B cell (primary cell): ENCODE measurements around the gene SLC6A6. TPM values are rescaled to one million over a fixed set of nuclear protein-coding genes. Genes with fewer than 3 reads are reported as not detected.

ENCODE experiments used
- ATAC-seq: fragments of 200-7000 bp; cut with Tn5 transposase; one replicate; pipeline ENCODE4 v1.10.0; 2021; ENCODE audit warnings: low read depth, mild to moderate bottlenecking, moderate number of reproducible peaks, moderate library complexity
- CTCF ChIA-PET: fragments of 350-600 bp; sonication (Branson Sonifier 250); formaldehyde crosslinking; loops from one replicate; lab custom pipeline; 2021; ENCODE audit warnings: antibody characterized with exemption, inconsistent platforms; lab: Charles Lee
- POLR2A ChIA-PET: fragments of 350-600 bp; sonication (Branson Sonifier 250); formaldehyde crosslinking; loops from one replicate; lab custom pipeline; 2021; ENCODE audit warnings: antibody characterized with exemption; lab: Charles Lee
- DNase-seq: peaks from one replicate; pipeline ENCODE4 v3.0.0; 2013
- H2AFZ ChIP-seq: 2 replicates; pipeline ENCODE4 v1.6.1; 2012; ENCODE audit warnings: mild to moderate bottlenecking, low read depth, low read length; ENCODE audit not compliant: insufficient read depth, poor library complexity, severe bottlenecking
- H3K27ac ChIP-seq, 2 donors: 1 replicate in 1 of 2; 2 replicates in 1 of 2; pipeline ENCODE4 v1.5.1; 2012 to 2013; ENCODE audit warnings: low read length in 2 of 2, mild to moderate bottlenecking in 2 of 2, moderate library complexity in 1 of 2
- H3K27me3 ChIP-seq, 4 experiments: fragments of 200-600 bp in 1 of 4; sonication (generic) in 1 of 4; replicated peaks in 1 of 4; 1 replicate in 2 of 4; 2 replicates in 2 of 4; pipeline versions ENCODE4 v1.6.1 to v1.7.0; 2013 to 2016; ENCODE audit warnings: low read length in 3 of 4, mild to moderate bottlenecking in 2 of 4, mixed read lengths in 1 of 4, moderate library complexity in 1 of 4; ENCODE audit not compliant: insufficient read depth in 4 of 4, control insufficient read depth in 3 of 4; ENCODE audit errors: control extremely low read depth in 1 of 4
- H3K36me3 ChIP-seq, 2 experiments: replicated peaks in 1 of 2; 1 replicate in 1 of 2; 2 replicates in 1 of 2; pipeline versions ENCODE4 v1.6.1 to v1.7.1; 2013; ENCODE audit warnings: low read length in 1 of 2; ENCODE audit not compliant: insufficient read depth in 2 of 2, control insufficient read depth in 1 of 2; ENCODE audit errors: control extremely low read depth in 1 of 2, extremely low read depth in 1 of 2
- H3K4me1 ChIP-seq, 2 donors: fragments of 200-600 bp in 1 of 2; sonication (generic) in 1 of 2; 1 replicate in 1 of 2; 2 replicates in 1 of 2; pipeline versions ENCODE4 v1.5.1 to v1.6.1; 2013 to 2017; ENCODE audit warnings: low read length in 2 of 2; ENCODE audit not compliant: control insufficient read depth in 2 of 2, insufficient read depth in 2 of 2
- H3K4me2 ChIP-seq: replicated peaks from 2 replicates; pipeline ENCODE3; 2012; ENCODE audit warnings: mild to moderate bottlenecking, low read depth, low read length; ENCODE audit not compliant: poor library complexity, severe bottlenecking
- H3K4me3 ChIP-seq, 5 experiments: fragments of 200-600 bp in 1 of 5; sonication (generic) in 1 of 5; 1 replicate in 3 of 5; 2 replicates in 2 of 5; pipeline versions ENCODE4 v1.5.1 to v1.7.0; 2011 to 2016; ENCODE audit warnings: low read length in 4 of 5, mild to moderate bottlenecking in 4 of 5, low read depth in 2 of 5, control low read depth in 1 of 5, moderate library complexity in 1 of 5; ENCODE audit not compliant: insufficient read depth in 1 of 5; ENCODE audit errors: control extremely low read depth in 1 of 5, extremely low read depth in 1 of 5
- H3K79me2 ChIP-seq: fragments of 200-600 bp; sonication (generic); one replicate; pipeline ENCODE4 v1.6.0; 2016; ENCODE audit warnings: low read length; ENCODE audit not compliant: control insufficient read depth, insufficient read depth
- H3K9ac ChIP-seq: fragments of 200-600 bp; sonication (generic); 2 replicates; pipeline ENCODE4 v1.6.1; 2017; ENCODE audit warnings: mild to moderate bottlenecking, low read length, moderate library complexity
- H3K9me3 ChIP-seq, 3 donors: one replicate each; pipeline versions ENCODE4 v1.6.1 to v1.7.1; 2013; ENCODE audit warnings: low read length in 2 of 3; ENCODE audit not compliant: control insufficient read depth in 2 of 3, insufficient read depth in 1 of 3; ENCODE audit errors: control extremely low read depth in 1 of 3
- H4K20me1 ChIP-seq: 2 replicates; pipeline ENCODE4 v1.6.0; 2012; ENCODE audit warnings: mild to moderate bottlenecking, low read length; ENCODE audit not compliant: insufficient read depth, control insufficient read depth, poor library complexity, severe bottlenecking
- H3K27ac Mint-ChIP-seq: one replicate; pipeline ENCODE4 v1.8.0; 2021; ENCODE audit warnings: mixed read lengths
- H3K27me3 Mint-ChIP-seq: one replicate; pipeline ENCODE4 v1.8.0; 2021; ENCODE audit warnings: mixed read lengths
- H3K4me1 Mint-ChIP-seq: one replicate; pipeline ENCODE4 v1.8.0; 2021; ENCODE audit warnings: mixed read lengths
- H3K4me3 Mint-ChIP-seq: one replicate; pipeline ENCODE4 v1.8.0; 2021; ENCODE audit warnings: mixed read lengths
- H3K9me3 Mint-ChIP-seq: one replicate; pipeline ENCODE4 v1.8.0; 2022; ENCODE audit warnings: mixed read lengths; ENCODE audit not compliant: insufficient read depth
- CTCF ChIP-seq: fragments of 200-600 bp; IDR thresholded peaks from one replicate; pipeline ENCODE4 v1.8.0; 2022; ENCODE audit warnings: antibody characterized with exemption, mild to moderate bottlenecking
- EZH2 ChIP-seq: IDR thresholded peaks from 2 replicates; pipeline ENCODE4 v1.6.1; 2012; ENCODE audit warnings: borderline replicate concordance, low read depth, mild to moderate bottlenecking, moderate library complexity, low read length; ENCODE audit not compliant: insufficient read depth, poor library complexity, severe bottlenecking
- WGBS: methylation state at CpG from one replicate; pipeline ENCODE4 v1.1.5; 2013; ENCODE audit warnings: missing lambda C conversion rate; ENCODE audit not compliant: insufficient coverage; 5-methylcytosine and 5-hydroxymethylcytosine counted together
- intact Hi-C: fragments of 100-400 bp; cut with micrococcal nuclease; formaldehyde crosslinking; loops from one replicate; pipeline ENCODE4 v1.10.0; 2022
- polyA plus RNA-seq: library from polyadenylated mRNA; depleted of rRNA; stranded (reverse); fragments of >200 nt; gene quantifications from 2 replicates; pipeline ENCODE4 v1.2.3, GENCODE V29; 2012
- total RNA-seq, 2 donors: library from RNA; stranded (reverse); fragments of 120-200 nt in 1 of 2; gene quantifications; 1 replicate in 1 of 2; 2 replicates in 1 of 2; pipeline versions ENCODE4 v1.2.3 to v1.2.4, GENCODE V29; 2013 to 2022

The SLC6A6 gene
- total and polyA plus RNA-seq, 2 donors (not counting 1 experiment from before 2014, with no cell fraction given) = 34.2 to 48.7 TPM

- Mint-ChIP-seq H3K4me3 (no peak overlapping the region), H3K27ac (no peak overlapping the region), H3K4me1 (no peaks in the 10 kb centered on the region), H3K27me3 (peaks cover 12% of the 10 kb centered on the region), H3K9me3 (no peaks in the 10 kb centered on the region)
- intact Hi-C loops = no loop called here
- H3K36me3 ChIP-seq = no peaks in the 10 kb centered on the region
- H3K27me3 ChIP-seq = peaks cover 0 to 4% (median 2%) of the 10 kb centered on the region in 4 experiments
- WGBS = 96% methylated on average over 10 of the region's 12 CpGs
- ATAC-seq (no peak), DNase-seq (no peak)
- ChIA-PET CTCF (no interaction called here), POLR2A (no interaction called here)
- TF ChIP-seq CTCF (no peak), EZH2 (no peak)
- H3K4me2 ChIP-seq = no peak overlapping the region
- no peak overlapping the region for H2AFZ ChIP-seq
- H3K4me3 ChIP-seq = no peak overlapping the region
- no peak overlapping the region for H3K27ac ChIP-seq
- H4K20me1 ChIP-seq = no peaks in the 10 kb centered on the region
- no peak overlapping the region for H3K9ac ChIP-seq
- no peaks in the 10 kb centered on the region for H3K79me2 ChIP-seq
- no peaks in the 10 kb centered on the region for H3K9me3 ChIP-seq
- H3K4me1 ChIP-seq = no peaks in the 10 kb centered on the region
These were observed 134.6 kb downstream of the SLC6A6 start for GRCh38 chr3:14536837-14537589.

- H3K79me2 ChIP-seq = no peaks in the 10 kb centered on the region
- H3K9me3 Mint-ChIP-seq = no peaks in the 10 kb centered on the region
- DNase-seq (no peak), ATAC-seq (no peak)
- H3K27me3 ChIP-seq = peaks cover 0 to 4% (median 2%) of the 10 kb centered on the region in 4 experiments
- H3K4me1 ChIP-seq = no peaks in the 10 kb centered on the region
- TF ChIP-seq CTCF (no peak), EZH2 (no peak)
- H3K4me2 ChIP-seq = no peak overlapping the region
- intact Hi-C loops = no loop called here
- H3K9me3 ChIP-seq = no peaks in the 10 kb centered on the region
- ChIA-PET CTCF (no interaction called here), POLR2A (no interaction called here)
- no peak overlapping the region for H2AFZ ChIP-seq
- H3K4me3 ChIP-seq = no peak overlapping the region
- H3K4me3 Mint-ChIP-seq = no peak overlapping the region
- no peak overlapping the region for H3K9ac ChIP-seq
- H3K27ac ChIP-seq = no peak overlapping the region
- H3K4me1 Mint-ChIP-seq = no peaks in the 10 kb centered on the region
- 96% methylated on average over 9 of the region's 10 CpGs for WGBS
- H3K27me3 Mint-ChIP-seq = peaks cover 9% of the 10 kb centered on the region
- H3K27ac Mint-ChIP-seq = no peak overlapping the region
- H4K20me1 ChIP-seq = no peaks in the 10 kb centered on the region
- no peaks in the 10 kb centered on the region for H3K36me3 ChIP-seq
These were observed 135.4 kb downstream of the SLC6A6 start for GRCh38 chr3:14537590-14538450.
